Hematopoietic multipotent progenitor cell treated with erythropoietin and hydrocortisone succinate and interleukin-3 and kit ligand, for 8 days (in vitro differentiated cells): ENCODE data around the gene PRSS1.
"Not testable (repeated sequence)": the region's sequence is repeated elsewhere in the genome, so short reads cannot be mapped to it uniquely, and the experiment has no call there.

Experiments
- DNase-seq: peaks from one replicate; pipeline ENCODE4 v3.0.0-alpha.2; 2015

The PRSS1 gene

GRCh38 chr7:142748410-142748809 is 862 bp upstream of the PRSS1 start:
- not testable (repeated sequence) for DNase-seq

- DNase-seq: no peak
These were observed 1.2 kb downstream of the PRSS1 start for GRCh38 chr7:142750321-142750938.

GRCh38 chr7:142751526-142752175 is 2.4 kb downstream of the PRSS1 start:
- DNase-seq: not testable (repeated sequence)

GRCh38 chr7:142752376-142753225 is 3.3 kb downstream of the PRSS1 start:
- DNase-seq: no peak

- DNase-seq: no peak
These were observed 4.1 kb downstream of the PRSS1 start for GRCh38 chr7:142753366-142753765.

DNA sequence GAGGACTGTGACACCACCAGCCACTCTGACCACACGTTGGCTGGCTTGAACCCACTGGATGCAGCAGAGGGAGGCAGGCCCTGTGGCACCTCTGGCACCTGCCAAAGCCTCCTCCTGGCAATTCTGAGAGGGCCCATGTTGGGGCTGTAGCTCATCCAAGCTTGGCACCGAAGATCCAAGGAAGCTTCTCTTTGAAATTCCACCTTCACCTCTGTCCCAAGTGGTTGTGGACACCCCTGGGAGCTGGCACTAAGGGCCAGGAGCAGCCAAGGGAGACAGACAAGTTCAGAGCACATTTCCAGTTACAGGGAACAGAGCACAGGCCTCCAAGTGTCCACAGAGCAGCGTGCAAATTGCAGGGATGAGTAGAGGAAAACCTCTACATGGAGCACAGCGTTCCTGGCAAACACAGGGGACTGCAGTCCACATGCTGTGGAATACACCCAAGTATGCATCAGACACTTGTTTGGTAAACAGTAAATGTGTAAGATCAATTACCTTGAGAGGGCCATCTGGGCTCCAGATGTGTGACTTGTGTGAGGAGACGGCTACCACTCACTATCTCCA is 4.7 kb downstream of the PRSS1 start:
- not testable (repeated sequence) for DNase-seq

DNA sequence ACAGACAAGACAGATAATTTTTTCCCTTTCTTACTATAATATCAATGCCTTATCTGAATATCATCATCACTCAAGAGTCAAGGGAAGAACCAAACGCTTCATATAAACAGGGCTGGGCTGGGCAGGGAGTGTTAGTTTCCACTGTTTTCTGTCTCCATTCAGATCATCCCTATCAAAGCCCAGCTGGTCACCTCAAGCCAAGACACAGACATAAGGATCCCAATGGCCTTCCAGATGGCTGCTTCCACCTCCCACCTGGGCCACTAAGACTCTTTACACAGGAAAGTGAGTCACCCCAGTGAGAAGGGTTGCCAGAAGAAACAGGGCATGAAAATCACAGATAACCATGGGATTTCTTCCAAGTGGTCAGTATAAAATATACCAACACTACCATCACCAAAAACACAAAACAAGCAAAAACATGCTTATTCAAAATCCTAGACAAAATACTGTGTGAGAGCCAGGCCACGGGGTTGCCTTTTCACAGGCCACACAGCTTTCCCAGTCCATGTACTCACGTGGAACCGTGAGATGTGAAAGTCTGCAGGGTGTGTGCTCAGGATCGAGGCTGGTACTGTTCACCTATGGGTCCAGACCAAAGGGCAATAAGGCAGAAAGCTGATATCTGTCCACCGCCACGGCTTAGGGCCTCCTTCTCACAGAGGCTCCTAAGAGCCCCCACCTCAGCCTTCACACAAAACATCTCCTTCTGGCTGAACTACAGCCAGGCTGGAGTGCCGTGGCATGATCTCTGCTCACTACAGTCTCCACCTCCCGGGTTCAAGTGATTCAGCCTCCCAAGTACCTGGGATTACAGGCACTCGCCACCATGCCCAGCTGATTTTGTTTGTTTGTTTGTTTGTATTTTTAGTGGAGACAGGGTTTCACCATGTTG is 5.7 kb downstream of the PRSS1 start:
- no peak for DNase-seq

DNA sequence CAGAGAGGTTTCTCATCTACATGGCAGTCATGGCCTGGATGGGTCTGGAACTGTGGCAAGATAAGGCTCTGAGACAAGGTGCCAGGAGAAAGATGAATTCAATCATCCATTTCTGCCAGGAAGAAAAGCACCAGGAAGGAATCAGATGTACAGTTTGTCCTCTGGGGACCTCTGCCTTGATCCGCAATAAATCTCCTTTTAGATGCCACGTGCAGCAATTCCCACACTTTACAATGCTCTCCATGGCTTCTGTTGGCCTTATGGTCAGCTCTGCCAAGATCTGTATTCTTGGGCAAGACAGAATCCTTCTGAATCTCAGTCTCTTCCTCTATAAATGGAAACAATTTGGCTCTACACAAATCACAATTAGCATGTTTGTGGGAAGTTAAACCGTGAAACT is 9.0 kb downstream of the PRSS1 start:
- DNase-seq: not testable (repeated sequence)

- no peak for DNase-seq
These were observed 10.2 kb downstream of the PRSS1 start for GRCh38 chr7:142759433-142759832.

GRCh38 chr7:142760071-142760642 is 10.9 kb downstream of the PRSS1 start:
- no peak for DNase-seq

DNA sequence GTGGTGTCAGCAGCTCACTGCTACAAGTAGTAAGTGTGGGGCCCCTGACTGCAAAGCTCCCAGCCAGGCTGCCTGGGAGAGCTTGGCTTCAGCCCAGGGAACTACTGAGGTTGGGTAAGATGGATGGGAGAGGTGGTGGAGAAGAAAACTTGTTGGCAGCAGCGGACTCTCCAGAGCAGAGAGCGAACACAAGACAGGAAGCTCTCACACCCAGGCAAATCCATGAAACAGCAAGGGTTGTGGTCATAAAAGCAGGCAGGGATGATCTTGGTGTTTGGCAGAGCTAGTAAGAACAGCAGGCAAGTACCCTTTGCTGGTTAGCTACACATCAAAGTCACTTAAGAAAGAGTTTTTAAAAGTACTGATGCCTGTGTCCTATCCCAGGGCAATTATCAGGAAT is 12.3 kb downstream of the PRSS1 start:
- not testable (repeated sequence) for DNase-seq

DNA sequence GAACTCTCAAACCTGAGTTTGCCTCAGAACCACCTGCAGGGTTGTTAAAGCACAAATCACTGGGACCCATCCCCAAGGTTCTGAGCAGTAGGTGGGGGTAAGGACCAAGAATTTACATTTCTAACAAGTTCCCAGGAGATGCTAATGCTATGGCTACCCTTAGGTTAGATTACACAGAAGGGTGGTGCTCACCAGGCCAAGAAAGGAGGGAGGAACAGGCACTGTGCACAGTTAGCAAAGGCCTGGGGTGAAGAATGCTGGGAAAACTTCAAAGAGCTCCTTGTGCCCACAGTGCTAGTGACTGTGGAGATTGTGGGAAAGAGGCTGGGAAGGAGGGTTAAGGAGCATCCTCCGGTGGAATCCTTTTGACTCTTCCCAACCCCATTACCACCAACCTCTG is 12.8 kb downstream of the PRSS1 start:
- no peak for DNase-seq

- no peak for DNase-seq
These were observed 18.2 kb downstream of the PRSS1 start for GRCh38 chr7:142767451-142767850.

DNA sequence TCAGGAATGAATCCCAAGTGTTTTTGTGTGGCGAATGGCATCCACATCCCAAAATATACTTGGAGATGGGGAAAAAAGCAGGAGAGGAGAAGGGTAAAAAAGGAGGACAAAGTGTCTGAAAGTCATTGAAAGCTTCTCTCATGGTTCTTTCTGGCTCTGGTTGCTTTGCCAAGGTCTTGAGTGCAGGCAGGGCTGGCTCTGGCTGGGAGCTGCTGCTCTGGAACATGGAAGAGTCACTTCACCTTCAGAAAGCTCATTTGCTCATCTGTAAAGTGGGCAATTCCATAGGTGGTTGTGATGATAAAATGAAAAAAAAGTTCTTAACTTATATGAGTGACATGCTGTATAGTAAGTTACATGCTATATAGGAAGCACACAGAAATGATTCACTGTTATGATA is 18.6 kb downstream of the PRSS1 start:
- DNase-seq: no peak

DNA sequence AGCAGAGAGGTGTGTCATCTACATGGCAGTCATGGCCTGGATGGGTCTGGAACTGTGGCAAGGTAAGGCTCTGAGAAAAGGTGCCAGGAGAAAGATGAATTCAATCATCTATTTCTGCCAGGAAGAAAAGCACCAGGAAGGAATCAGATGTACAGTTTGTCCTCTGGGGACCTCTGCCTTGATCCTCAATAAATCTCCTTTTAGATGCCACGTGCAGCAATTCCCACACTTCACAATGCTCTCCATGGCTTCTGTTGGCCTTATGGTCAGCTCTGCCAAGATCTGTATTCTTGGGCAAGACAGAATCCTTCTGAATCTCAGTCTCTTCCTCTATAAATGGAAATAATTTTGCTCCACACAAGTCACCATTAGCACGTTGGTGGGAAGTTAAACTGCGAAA is 19.6 kb downstream of the PRSS1 start:
- not testable (repeated sequence) for DNase-seq

DNA sequence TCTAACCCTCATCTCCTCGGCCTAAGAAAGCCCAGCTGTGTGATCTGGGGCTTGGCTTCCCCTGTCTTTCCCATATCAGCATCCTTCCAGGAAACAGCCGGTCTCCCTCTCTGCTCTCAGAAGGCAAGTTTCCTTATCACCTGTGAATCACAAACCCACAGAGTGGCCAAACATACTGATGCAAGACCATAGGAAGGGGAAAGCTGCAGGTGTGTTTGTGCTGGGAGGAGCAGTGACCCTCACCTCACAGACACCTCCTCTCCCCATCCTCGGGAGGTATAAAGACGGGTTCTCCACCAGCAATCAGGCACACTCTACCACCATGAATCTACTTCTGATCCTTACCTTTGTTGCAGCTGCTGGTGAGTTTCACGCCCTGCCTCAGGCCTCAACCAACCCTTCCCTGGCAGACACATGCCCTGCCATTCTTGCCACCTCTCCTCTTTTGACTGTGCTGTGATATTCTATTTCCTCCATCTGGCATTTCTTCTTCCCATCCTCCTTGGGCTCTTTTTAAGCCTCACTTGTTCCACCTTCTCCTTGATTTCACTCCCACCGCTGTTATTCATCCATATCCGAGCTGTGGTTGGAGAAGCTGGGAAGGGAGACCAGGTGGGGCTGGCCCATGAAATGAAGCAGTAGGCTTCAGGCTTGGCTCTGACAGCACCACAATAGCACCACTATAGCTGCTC is 21.5 kb downstream of the PRSS1 start, which contains the start of gene PRSS2:
PRSS2 (plus strand) TSS at position 310 of the 692 bp plus-strand sequence; CDS start at position 323, 13 bp downstream.
- DNase-seq: no peak

DNA sequence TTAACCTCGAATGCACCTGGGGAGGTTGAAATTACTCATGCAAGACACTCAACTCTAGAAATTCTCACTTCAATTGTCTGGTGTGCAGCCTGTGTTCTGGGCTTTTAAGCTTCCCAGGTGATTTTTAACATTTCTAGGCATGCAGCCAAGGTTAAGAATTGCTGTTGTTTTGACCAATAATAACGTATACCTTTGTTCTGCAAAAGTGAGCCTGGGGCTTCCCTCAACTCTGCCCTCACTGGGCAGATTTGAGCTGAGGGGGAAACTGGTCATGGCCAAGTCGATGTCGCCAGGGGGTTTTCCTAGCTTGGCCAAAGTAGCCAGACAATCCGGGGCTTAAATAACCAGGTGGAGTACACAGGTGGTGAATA is 22.1 kb downstream of the PRSS1 start:
- no peak for DNase-seq

GRCh38 chr7:142772051-142772450 is 22.8 kb downstream of the PRSS1 start:
- no peak for DNase-seq

DNA sequence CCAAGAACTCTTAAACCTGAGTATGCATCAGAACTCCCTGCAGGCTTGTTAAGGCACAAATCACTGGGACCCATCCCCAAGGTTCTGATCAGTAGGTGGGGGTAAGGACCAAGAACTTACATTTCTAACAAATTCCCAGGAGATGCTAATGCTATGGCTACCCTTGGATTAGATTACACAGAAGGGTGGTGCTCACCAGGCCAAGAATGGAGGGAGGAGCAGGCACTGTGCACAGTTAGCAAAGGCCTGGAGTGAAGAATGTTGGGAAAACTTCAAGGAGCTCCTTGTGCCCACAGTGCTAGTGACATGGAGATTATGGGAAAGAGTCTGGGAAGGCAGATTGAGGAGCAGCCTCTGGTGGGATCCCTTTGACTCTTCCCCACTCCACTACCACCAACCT is 23.4 kb downstream of the PRSS1 start:
- DNase-seq: no peak

DNA sequence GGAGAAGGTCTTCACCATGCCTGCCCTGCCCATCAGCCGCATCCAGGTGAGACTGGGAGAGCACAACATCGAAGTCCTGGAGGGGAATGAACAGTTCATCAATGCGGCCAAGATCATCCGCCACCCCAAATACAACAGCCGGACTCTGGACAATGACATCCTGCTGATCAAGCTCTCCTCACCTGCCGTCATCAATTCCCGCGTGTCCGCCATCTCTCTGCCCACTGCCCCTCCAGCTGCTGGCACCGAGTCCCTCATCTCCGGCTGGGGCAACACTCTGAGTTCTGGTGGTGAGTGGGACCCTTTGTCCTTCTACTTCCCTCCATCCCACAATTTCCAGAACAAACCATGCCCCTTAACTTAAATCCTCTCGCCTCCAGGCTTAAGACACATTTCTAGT is 24.0 kb downstream of the PRSS1 start:
- DNase-seq: no peak

DNA sequence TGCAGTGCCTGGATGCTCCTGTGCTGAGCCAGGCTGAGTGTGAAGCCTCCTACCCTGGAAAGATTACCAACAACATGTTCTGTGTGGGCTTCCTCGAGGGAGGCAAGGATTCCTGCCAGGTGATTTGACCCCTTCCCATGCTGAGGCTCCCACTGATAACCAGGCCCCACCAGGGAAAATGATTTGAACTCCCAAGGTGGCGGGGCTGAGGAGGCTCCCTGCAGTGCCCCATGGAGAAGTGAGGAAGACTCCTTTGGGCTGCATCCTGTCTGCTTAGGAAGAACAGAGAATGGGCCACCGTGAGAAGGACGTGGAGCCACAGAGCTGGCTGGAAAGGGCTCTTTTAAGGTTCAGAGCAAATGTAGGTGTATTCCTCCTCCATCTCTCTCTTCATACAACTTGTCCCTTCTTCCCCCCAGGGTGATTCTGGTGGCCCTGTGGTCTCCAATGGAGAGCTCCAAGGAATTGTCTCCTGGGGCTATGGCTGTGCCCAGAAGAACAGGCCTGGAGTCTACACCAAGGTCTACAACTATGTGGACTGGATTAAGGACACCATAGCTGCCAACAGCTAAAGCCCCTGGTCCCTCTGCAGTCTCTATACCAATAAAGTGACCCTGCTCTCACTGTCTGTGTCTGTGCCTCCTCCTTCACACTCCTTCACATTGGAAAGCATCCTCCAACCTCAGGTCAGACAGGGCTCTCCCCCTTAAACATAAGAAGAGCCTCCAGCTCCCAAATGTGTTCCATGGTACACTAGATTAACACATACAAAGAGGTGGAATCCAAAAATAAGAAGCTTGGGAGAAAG is 24.9 kb downstream of the PRSS1 start:
- DNase-seq: no peak
